Astrocyte (in vitro differentiated cells and primary cell): ENCODE results near the gene PRR36.

Experiments
- CTCF ChIP-seq: IDR thresholded peaks from 2 replicates; pipeline ENCODE4 v1.5.1; 2011; ENCODE audit warnings: low read depth, mild to moderate bottlenecking, inconsistent platforms, low read length, moderate library complexity; ENCODE audit not compliant: insufficient read depth
- EZH2 ChIP-seq: IDR thresholded peaks from 2 replicates; pipeline ENCODE4 v1.6.1; 2012; ENCODE audit warnings: mild to moderate bottlenecking, low read length, inconsistent platforms; ENCODE audit not compliant: insufficient read depth

- TF ChIP-seq CTCF, result no peak
- TF ChIP-seq EZH2, result no peak
Observed at GRCh38 chr19:7900931-7901330, 26.7 kb upstream of the PRR36 start.
